Smooth muscle cell (in vitro differentiated cells): ENCODE results near the gene GRIK1. TPM values are rescaled to one million over a fixed set of nuclear protein-coding genes. Genes with fewer than 3 reads are reported as not detected.

Source experiments
- DNase-seq: peaks from one replicate; lab custom pipeline; 2025; ENCODE audit not compliant: unreplicated experiment; lab: John Stamatoyannopoulos, UW
- H2AFZ ChIP-seq: fragments of 200-600 bp; sonication (generic); 2 replicates; pipeline ENCODE4 v1.6.0; 2016; ENCODE audit warnings: antibody characterized with exemption, low read depth, mild to moderate bottlenecking
- H3F3A ChIP-seq: fragments of 200-600 bp; sonication (generic); 2 replicates; pipeline ENCODE4 v1.6.0; 2017; ENCODE audit warnings: antibody characterized with exemption, low read depth
- H3K27ac ChIP-seq: fragments of 200-600 bp; sonication (generic); 2 replicates; pipeline ENCODE4 v1.5.1; 2016; ENCODE audit warnings: low read depth, mild to moderate bottlenecking
- H3K27me3 ChIP-seq: fragments of 200-600 bp; sonication (generic); 2 replicates; pipeline ENCODE4 v1.6.1; 2016; ENCODE audit warnings: low read depth, mild to moderate bottlenecking
- H3K36me3 ChIP-seq: fragments of 200-600 bp; sonication (generic); 2 replicates; pipeline ENCODE4 v1.5.1; 2016; ENCODE audit warnings: low read depth
- H3K4me1 ChIP-seq: fragments of 200-600 bp; sonication (generic); 2 replicates; pipeline ENCODE4 v1.5.1; 2016; ENCODE audit warnings: low read depth
- H3K4me2 ChIP-seq: fragments of 200-600 bp; sonication (generic); 2 replicates; pipeline ENCODE4 v1.6.0; 2016; ENCODE audit warnings: mild to moderate bottlenecking
- H3K4me3 ChIP-seq: fragments of 200-600 bp; sonication (generic); 2 replicates; pipeline ENCODE4 v1.5.1; 2016; ENCODE audit warnings: mild to moderate bottlenecking
- H3K79me2 ChIP-seq: fragments of 200-600 bp; sonication (generic); 2 replicates; pipeline ENCODE4 v1.6.0; 2016; ENCODE audit warnings: low read depth, mild to moderate bottlenecking
- H3K9ac ChIP-seq: fragments of 200-600 bp; sonication (generic); 2 replicates; pipeline ENCODE4 v1.6.0; 2016; ENCODE audit warnings: low read depth
- H3K9me3 ChIP-seq: fragments of 200-600 bp; sonication (generic); replicated peaks from 2 replicates; pipeline ENCODE4 v1.5.1; 2016; ENCODE audit warnings: low read depth
- H4K20me1 ChIP-seq: fragments of 200-600 bp; sonication (generic); 2 replicates; pipeline ENCODE4 v1.6.0; 2016; ENCODE audit warnings: low read depth
- WGBS: methylation state at CpG from one replicate; pipeline ENCODE4 v1.1.7; 2016; ENCODE audit warnings: low lambda C conversion rate; 5-methylcytosine and 5-hydroxymethylcytosine counted together
- polyA plus RNA-seq: library from polyadenylated mRNA; unstranded; fragments of >200 nt; fragmentation: Nextera tagmentation; extraction: Ambion mirVana; gene quantifications from 2 replicates; pipeline ENCODE4 v1.2.1, GENCODE V29; 2016
- total RNA-seq: library from RNA; depleted of rRNA; stranded (reverse); fragments of >200 nt; gene quantifications from 2 replicates; pipeline ENCODE4 v1.2.3, GENCODE V29; 2014
- TF ChIP-seq, protein P1 (sequence below): fragments of 200-600 bp; sonication (generic); IDR thresholded peaks from 2 replicates; pipeline ENCODE4 v1.5.1; 2017; ENCODE audit warnings: borderline replicate concordance, mild to moderate bottlenecking, antibody characterized with exemption; ENCODE audit not compliant: insufficient read depth, poor library complexity, severe bottlenecking

Gene GRIK1
- total and polyA plus RNA-seq, 2 experiments from 2014 or later, result 0.09 TPM; not detected in 1

DNA sequence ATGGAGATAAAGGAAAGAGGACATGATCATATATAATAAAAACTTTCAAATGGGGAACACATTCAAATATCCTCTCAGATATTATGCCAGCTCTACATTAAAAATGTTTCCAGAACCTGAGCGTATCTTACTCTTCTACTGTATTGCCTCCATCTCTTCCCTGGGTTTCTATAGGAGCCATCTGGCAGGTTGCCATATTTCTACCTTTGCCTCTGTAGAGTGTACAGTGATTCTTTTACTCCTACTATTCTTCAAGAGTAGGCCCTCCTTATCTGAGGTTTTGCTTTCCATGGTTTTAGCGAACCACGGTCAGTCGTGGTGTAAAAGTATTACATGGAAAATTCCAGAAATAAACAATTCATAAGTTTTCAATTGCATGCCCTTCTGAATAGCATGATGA, 259.5 kb downstream of the GRIK1 start:
- H3K4me1 ChIP-seq, result peaks cover 12% of the 10 kb centered on the region
- WGBS, result 86% methylated on average over 4 of the region's 4 CpGs
- no peak overlapping the region for H3K9ac ChIP-seq
- no peaks in the 10 kb centered on the region for H3F3A ChIP-seq
- TF ChIP-seq, protein P1, sequence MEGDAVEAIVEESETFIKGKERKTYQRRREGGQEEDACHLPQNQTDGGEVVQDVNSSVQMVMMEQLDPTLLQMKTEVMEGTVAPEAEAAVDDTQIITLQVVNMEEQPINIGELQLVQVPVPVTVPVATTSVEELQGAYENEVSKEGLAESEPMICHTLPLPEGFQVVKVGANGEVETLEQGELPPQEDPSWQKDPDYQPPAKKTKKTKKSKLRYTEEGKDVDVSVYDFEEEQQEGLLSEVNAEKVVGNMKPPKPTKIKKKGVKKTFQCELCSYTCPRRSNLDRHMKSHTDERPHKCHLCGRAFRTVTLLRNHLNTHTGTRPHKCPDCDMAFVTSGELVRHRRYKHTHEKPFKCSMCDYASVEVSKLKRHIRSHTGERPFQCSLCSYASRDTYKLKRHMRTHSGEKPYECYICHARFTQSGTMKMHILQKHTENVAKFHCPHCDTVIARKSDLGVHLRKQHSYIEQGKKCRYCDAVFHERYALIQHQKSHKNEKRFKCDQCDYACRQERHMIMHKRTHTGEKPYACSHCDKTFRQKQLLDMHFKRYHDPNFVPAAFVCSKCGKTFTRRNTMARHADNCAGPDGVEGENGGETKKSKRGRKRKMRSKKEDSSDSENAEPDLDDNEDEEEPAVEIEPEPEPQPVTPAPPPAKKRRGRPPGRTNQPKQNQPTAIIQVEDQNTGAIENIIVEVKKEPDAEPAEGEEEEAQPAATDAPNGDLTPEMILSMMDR, result no peak
- H3K4me3 ChIP-seq, result no peak overlapping the region
- H3K4me2 ChIP-seq, result no peak overlapping the region
- no peaks in the 10 kb centered on the region for H3K27me3 ChIP-seq
- no peaks in the 10 kb centered on the region for H3K9me3 ChIP-seq
- no peak overlapping the region for H2AFZ ChIP-seq
- H3K27ac ChIP-seq, result no peak overlapping the region
- no peaks in the 10 kb centered on the region for H3K36me3 ChIP-seq
- no peaks in the 10 kb centered on the region for H4K20me1 ChIP-seq
- no peaks in the 10 kb centered on the region for H3K79me2 ChIP-seq
- DNase-seq, result no peak

DNA sequence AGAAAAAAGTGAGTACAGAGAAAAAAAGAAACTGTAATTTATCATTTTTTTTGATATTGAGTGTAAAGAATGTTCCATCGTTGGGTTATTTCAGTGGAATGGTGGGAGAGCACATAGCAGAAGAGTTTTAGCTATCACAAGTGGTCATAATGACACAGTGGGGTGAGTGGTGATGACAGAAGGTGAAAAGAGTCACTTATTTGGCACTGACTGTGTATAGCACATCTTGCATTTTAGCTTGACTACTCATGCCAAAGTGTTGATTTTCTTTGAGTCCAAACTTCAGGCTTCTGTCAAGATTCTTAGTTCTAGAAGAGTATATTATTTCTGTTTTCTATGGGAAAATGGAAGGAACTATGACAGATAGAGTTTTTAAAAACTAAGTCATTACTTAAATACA, 261.2 kb downstream of the GRIK1 start:
- WGBS, result 100% methylated on average over 1 of the region's 1 CpG
- Histone ChIP-seq H3K27ac (no peak overlapping the region), H3K4me1 (peaks cover 12% of the 10 kb centered on the region), H3K9ac (no peak overlapping the region), H3K27me3 (no peaks in the 10 kb centered on the region), H3K79me2 (no peaks in the 10 kb centered on the region), H3K9me3 (no peaks in the 10 kb centered on the region), H3K4me3 (no peak overlapping the region), H2AFZ (no peak overlapping the region), H3K36me3 (no peaks in the 10 kb centered on the region), H3K4me2 (no peak overlapping the region), H3F3A (no peaks in the 10 kb centered on the region), H4K20me1 (no peaks in the 10 kb centered on the region)
- DNase-seq, result no peak
- TF ChIP-seq, protein P1, result no peak

DNA sequence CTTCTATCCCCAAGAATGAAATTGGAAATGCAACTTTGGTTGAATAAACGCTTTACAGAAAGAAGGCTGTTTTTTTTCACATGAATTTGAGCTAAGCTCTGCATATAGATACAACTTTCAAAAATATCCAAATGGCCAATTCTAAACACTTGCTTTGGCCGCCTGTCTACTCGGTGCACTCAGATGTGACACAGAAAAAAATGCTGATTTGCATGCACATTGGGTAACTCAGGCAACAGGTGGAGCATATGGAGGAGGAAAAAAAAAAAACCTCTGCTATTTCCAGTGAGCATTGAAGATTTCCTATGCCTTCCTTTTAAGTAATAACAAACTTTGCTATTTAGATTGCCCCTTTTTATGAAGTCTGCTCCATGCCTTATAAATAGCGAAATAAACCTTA, 262.5 kb downstream of the GRIK1 start:
- H3K4me3 ChIP-seq, result no peak overlapping the region
- no peaks in the 10 kb centered on the region for H4K20me1 ChIP-seq
- DNase-seq, result no peak
- H3K9me3 ChIP-seq, result no peaks in the 10 kb centered on the region
- H3K9ac ChIP-seq, result no peak overlapping the region
- no peak overlapping the region for H2AFZ ChIP-seq
- TF ChIP-seq, protein P1, result no peak
- H3F3A ChIP-seq, result no peaks in the 10 kb centered on the region
- H3K4me1 ChIP-seq, result peaks cover 12% of the 10 kb centered on the region
- no peak overlapping the region for H3K27ac ChIP-seq
- 93% methylated on average over 4 of the region's 4 CpGs for WGBS
- H3K4me2 ChIP-seq, result no peak overlapping the region
- no peaks in the 10 kb centered on the region for H3K79me2 ChIP-seq
- no peaks in the 10 kb centered on the region for H3K36me3 ChIP-seq
- H3K27me3 ChIP-seq, result no peaks in the 10 kb centered on the region

DNA sequence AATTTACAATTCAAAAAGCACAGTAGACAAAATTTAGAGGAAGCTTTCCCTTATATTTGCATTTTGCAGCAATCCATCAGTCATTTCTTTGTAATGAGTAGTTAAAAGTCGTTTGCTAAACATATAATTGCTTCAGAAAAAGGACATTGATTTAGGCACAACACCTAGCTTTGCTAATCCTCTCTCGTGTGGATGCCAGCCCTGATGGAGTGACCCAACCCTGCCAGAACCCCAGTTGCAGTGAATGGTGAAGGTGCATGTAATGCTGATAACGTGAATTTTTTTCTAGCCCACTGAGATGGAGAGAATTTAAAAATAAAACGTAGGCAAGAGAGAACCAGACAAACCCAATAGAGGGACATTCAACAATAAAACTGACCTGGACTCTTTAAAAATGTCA, 263.4 kb downstream of the GRIK1 start:
- 38% methylated on average over 4 of the region's 4 CpGs for whole genome bisulfite sequencing
- peaks cover 12% of the 10 kb centered on the region for H3K4me1 ChIP-seq
- DNase-seq, result no peak

More for the DNA sequence above, 263.4 kb downstream of the GRIK1 start:
- Histone ChIP-seq H3K4me2 (no peak overlapping the region), H3K27me3 (no peaks in the 10 kb centered on the region), H3K4me3 (no peak overlapping the region), H3F3A (no peaks in the 10 kb centered on the region), H2AFZ (no peak overlapping the region), H3K79me2 (no peaks in the 10 kb centered on the region), H3K9ac (no peak overlapping the region), H3K9me3 (no peaks in the 10 kb centered on the region), H3K36me3 (no peaks in the 10 kb centered on the region), H3K27ac (no peak overlapping the region), H4K20me1 (no peaks in the 10 kb centered on the region)
- TF ChIP-seq, protein P1, result no peak
